Epidermal melanocyte (primary cell): ENCODE results near the gene RTN4.
A peak's percentile ranks its signal among the peaks of the same experiment; 100 is the strongest.
"Not testable (repeated sequence)": the region's sequence is repeated elsewhere in the genome, so short reads cannot be mapped to it uniquely, and the experiment has no call there.

Source experiments
- DNase-seq: peaks from one replicate; pipeline ENCODE4 v3.0.0; 2011; ENCODE audit warnings: low spot score; ENCODE audit not compliant: insufficient read length

The RTN4 gene

GRCh38 chr2:55063713-55064323 lies 13.6 kb upstream of the RTN4 start:
- DNase-seq, result no peak

- no peak for DNase-seq
Measured at GRCh38 chr2:55063226-55063625, 13.0 kb upstream of the RTN4 start.

GRCh38 chr2:55062754-55063153 lies 12.5 kb upstream of the RTN4 start:
- DNase-seq, result no peak

GRCh38 chr2:55061523-55062344 lies 11.5 kb upstream of the RTN4 start:
- no peak for DNase-seq

- no peak for DNase-seq
Measured at GRCh38 chr2:55059793-55060192, 9.5 kb upstream of the RTN4 start.

GRCh38 chr2:55057474-55057873 lies 7.2 kb upstream of the RTN4 start:
- DNase-seq, result no peak

- DNase-seq, result no peak
Measured at GRCh38 chr2:55056024-55056521, 5.8 kb upstream of the RTN4 start.

- DNase-seq, result no peak
Measured at GRCh38 chr2:55054106-55054875, 4.0 kb upstream of the RTN4 start.

GRCh38 chr2:55053225-55053624 lies 3.0 kb upstream of the RTN4 start:
- DNase-seq, result not testable (repeated sequence)

- no peak for DNase-seq
Measured at GRCh38 chr2:55052129-55053061, 2.1 kb upstream of the RTN4 start.

- peak; percentile 40 for DNase-seq
Measured at GRCh38 chr2:55051026-55051866, 995 bp upstream of the RTN4 start.

- no peak for DNase-seq
Measured at GRCh38 chr2:55049821-55050099, 491 bp downstream of the RTN4 start.

- DNase-seq, result peak; percentile 80
Measured at GRCh38 chr2:55049043-55049820, 1.0 kb downstream of the RTN4 start.

GRCh38 chr2:55048508-55049042 lies 1.7 kb downstream of the RTN4 start:
- DNase-seq, result no peak

GRCh38 chr2:55047677-55048299 lies 2.5 kb downstream of the RTN4 start:
- no peak for DNase-seq

GRCh38 chr2:55045780-55046179 lies 4.5 kb downstream of the RTN4 start:
- no peak for DNase-seq

- DNase-seq, result no peak
Measured at GRCh38 chr2:55043841-55044240, 6.4 kb downstream of the RTN4 start.

GRCh38 chr2:55038428-55038827 lies 11.8 kb downstream of the RTN4 start:
- DNase-seq, result no peak

- DNase-seq, result no peak
Measured at GRCh38 chr2:55035716-55036115, 14.5 kb downstream of the RTN4 start.
